Stimulated activated naive CD8-positive, alpha-beta T cell treated with anti-CD3 and anti-CD28 coated beads, Interleukin-15, Interleukin-2, amounts not matched to agents 100 U/mL and 50 U/mL, for 24 hours (primary cell): ENCODE measurements around the gene USP21.

ENCODE experiments used
- ATAC-seq: fragments of 150-1000 bp; cut with Tn5 transposase; one replicate; pipeline ENCODE4 v1.10.0; 2021
- DNase-seq: peaks from one replicate; pipeline ENCODE4 v3.0.0; 2021

The USP21 gene

DNA sequence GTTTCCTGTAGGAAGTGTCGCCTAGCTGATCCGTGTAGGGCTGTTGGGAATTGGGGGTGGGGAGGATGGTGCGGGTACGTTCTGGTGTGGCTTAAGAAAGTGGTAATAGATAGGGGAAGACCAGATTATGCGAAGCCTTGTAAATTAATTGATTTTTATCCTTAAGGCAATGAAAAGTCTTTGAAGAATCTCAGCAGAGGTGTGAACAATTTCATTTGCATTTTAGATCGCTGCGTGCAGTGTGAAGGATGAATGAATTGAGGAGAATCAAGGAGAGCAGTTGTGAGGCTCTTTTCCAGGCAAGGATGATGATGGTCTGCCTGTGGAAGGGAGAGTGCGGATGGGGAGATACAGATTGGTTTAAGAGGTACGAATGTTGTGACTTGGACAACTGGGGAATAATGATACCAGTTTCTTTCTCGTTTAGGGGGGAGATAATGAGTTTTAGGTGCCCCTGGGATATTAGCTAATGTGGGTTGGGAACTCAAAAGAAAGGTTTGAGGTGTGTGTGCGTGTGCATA is 26.0 kb upstream of the USP21 start:
- DNase-seq (no peak), ATAC-seq (no peak)

- DNase-seq, result no peak
Measured at GRCh38 chr1:161137881-161138280, 21.4 kb upstream of the USP21 start.

GRCh38 chr1:161138431-161138830 is 20.9 kb upstream of the USP21 start:
- ATAC-seq (no peak), DNase-seq (no peak)

More at GRCh38 chr1:161137881-161138280, 21.4 kb upstream of the USP21 start:
- ATAC-seq, result no peak

- DNase-seq, result peak; percentile 53
- ATAC-seq, result no peak
Measured at GRCh38 chr1:161139766-161140165, 19.5 kb upstream of the USP21 start.

DNA sequence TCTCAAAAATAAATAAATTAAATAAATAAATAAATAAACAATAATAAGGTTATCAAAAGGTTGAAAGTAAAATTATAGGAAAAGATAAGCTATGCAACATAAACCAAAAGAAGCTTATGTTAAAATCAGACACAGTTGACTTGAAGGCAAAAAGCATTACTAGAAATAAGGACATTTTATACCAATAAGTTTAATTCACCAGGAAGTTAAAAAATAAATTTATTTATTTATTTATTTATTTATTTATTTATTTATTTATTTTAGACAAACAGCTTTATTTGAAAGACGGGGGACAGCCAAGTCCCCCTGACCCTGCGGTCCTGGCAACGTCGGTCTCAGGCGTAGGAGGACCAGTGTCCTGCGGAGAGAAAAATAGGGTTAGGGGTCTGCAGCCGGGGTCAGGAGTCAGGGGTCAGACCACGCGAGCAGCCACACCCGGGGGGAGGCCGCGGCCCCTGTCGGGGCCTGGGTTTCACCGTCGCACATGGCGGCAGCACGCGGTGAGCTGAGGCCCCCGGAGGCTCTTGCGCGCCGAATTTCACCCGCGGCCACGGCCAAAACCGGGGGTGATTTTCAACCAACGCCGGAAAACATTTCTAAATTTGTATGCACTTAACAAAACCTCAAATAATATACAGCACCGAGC is 18.4 kb upstream of the USP21 start:
- ATAC-seq (no peak), DNase-seq (no peak)

DNA sequence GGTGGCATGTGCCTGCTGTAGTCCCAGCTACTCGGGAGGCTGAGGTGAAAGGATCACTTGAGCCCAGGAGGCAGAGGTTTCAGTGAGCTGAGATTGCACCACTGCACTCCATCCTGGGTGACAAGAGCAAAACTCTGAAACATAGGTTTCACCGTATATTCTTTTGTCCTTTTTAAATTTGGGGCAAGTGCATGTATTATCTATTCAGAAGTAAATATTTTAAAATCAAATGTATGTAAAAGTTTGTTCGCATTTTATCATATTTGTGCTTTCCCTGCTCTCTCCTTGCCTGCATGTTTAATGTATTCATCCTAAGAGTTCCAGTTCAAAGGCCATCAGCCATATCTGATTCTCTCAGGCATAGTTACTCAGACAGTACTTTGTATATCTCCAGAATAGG is 13.5 kb upstream of the USP21 start:
- no peak for DNase-seq

GRCh38 chr1:161153176-161153575 is 6.1 kb upstream of the USP21 start:
- DNase-seq, result no peak
- ATAC-seq, result no peak

More for the DNA sequence above, 13.5 kb upstream of the USP21 start:
- no peak for ATAC-seq

DNA sequence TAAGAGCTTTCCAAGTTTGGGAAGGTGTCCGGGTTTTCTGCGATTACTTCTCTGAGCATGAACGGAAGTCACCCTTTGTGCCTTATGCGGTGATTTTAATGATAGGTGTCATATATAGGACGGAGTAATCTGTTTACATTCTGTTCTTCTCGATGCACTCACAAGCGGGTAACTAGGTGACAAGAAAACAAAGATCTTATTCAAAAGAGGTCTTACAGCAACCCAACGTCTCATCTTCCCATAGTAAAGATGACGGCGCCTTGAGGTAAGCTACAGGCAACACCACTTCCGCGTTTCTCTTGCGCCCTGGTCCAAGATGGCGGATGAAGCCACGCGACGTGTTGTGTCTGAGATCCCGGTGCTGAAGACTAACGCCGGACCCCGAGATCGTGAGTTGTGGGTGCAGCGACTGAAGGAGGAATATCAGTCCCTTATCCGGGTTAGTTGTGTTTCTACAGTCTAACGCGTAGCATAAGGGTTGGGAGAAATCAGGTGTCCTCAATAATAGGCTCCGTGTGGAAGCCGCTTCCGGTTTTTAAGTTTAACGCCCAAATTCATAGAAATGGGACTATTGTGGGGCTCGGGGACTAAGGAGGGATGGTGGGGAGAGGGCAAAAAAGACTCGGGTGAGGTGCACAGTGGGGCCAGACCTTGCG is 5.5 kb upstream of the USP21 start, which contains the start of gene UFC1:
Gene UFC1 (plus strand): TSS at position 297 of the 656 bp plus-strand sequence. CDS start 20 bp downstream, at position 317.
- DNase-seq (peak; percentile 79), ATAC-seq (peak; percentile 92)

- ATAC-seq, result no peak
- DNase-seq, result no peak
Measured at GRCh38 chr1:161157867-161158266, 1.4 kb upstream of the USP21 start.

DNA sequence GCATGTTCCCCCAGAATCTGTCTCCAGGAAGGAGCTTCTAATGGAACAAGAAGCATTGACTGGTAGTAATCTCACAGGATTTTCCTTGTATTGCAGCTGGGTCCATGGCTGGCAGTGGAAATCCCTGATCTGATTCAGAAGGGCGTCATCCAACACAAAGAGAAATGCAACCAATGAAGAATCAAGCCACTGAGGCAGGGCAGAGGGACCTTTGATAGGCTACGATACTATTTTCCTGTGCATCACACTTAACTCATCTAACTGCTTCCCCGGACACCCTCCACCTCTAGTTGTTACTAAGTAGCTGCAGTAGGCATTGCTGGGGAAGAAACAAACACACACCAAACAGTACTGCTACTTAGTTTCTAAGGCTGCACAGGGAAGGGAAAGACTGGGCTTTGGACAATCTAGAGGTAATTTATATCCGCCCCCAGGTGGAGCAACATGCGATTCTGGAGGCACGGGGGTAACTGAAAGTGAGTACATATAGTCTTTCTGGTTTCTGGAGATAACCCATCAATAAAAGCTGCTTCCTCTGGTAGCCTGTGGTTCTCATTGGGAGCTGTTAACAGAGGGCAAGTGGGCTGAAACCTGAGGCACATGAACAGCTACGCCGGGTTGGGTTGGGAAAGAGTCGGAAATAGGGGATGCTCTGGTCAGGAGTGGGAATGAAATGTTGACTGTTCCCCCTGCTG is 837 bp upstream of the USP21 start:
- ATAC-seq (no peak), DNase-seq (no peak)

- DNase-seq, result no peak
- ATAC-seq, result no peak
Measured at GRCh38 chr1:161159913-161160243, 578 bp downstream of the USP21 start.

- DNase-seq, result no peak
- no peak for ATAC-seq
Measured at GRCh38 chr1:161160671-161161145, 1.4 kb downstream of the USP21 start.

- DNase-seq (no peak), ATAC-seq (no peak)
Measured at GRCh38 chr1:161161652-161162051, 2.4 kb downstream of the USP21 start.

- DNase-seq (no peak), ATAC-seq (no peak)
Measured at GRCh38 chr1:161162052-161162451, 2.8 kb downstream of the USP21 start.

- DNase-seq, result no peak
- no peak for ATAC-seq
Measured at GRCh38 chr1:161162806-161163205, 3.5 kb downstream of the USP21 start.

- ATAC-seq (no peak), DNase-seq (no peak)
Measured at GRCh38 chr1:161163793-161164192, 4.5 kb downstream of the USP21 start.

DNA sequence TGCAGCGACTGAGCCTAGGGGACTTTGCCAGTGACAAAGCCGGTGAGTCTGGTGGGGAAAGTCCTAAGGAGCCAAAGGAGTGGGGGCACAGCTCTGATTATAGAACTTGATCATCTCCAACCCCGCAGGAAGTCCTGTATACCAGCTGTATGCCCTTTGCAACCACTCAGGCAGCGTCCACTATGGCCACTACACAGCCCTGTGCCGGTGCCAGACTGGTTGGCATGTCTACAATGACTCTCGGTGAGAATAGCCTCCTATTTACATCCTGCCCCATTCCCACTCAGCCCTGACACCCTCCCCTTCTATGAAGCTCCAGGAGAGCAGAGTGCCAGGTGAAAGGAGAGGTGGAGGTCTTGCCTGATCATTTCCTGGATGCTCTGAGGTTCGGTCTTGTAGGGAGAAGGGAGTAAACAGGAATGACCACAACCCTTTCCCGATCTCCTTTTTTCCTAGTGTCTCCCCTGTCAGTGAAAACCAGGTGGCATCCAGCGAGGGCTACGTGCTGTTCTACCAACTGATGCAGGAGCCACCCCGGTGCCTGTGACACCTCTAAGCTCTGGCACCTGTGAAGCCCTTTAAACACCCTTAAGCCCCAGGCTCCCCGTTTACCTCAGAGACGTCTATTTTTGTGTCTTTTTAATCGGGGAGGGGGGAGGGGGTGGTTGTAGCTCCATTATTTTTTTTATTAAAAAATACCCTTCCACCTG is 5.8 kb downstream of the USP21 start:
- DNase-seq (no peak), ATAC-seq (no peak)

- ATAC-seq (peak; percentile 98), DNase-seq (peak; percentile 90)
Measured at GRCh38 chr1:161165742-161166668, 6.7 kb downstream of the USP21 start, which contains the start of gene PPOX. Gene PPOX, plus strand, starts transcription at chr1:161166426. Its CDS starts 422 bp downstream, at chr1:161166848.

GRCh38 chr1:161166669-161167548 is 7.6 kb downstream of the USP21 start:
- ATAC-seq (no peak), DNase-seq (no peak)

DNA sequence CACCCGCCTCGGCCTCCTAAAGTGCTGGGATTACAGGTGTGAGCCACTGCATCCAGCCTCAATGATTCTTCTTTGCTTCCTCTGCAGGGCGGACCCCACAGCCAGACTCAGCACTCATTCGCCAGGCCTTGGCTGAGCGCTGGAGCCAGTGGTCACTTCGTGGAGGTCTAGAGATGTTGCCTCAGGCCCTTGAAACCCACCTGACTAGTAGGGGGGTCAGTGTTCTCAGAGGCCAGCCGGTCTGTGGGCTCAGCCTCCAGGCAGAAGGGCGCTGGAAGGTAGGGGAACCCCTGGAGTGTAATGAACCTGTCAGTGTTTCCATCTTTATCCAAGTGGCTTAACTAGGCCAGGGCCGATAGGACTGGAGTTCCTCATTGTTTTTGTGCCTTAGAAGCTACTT is 9.6 kb downstream of the USP21 start:
- DNase-seq (no peak), ATAC-seq (no peak)
